ENCODE results near the gene BLOC1S6. TPM values are rescaled to one million over a fixed set of nuclear protein-coding genes. Genes with fewer than 3 reads are reported as not detected.

The BLOC1S6 gene
- total RNA-seq, 1 donor from 2014 or later, result 40.9 TPM

DNA sequence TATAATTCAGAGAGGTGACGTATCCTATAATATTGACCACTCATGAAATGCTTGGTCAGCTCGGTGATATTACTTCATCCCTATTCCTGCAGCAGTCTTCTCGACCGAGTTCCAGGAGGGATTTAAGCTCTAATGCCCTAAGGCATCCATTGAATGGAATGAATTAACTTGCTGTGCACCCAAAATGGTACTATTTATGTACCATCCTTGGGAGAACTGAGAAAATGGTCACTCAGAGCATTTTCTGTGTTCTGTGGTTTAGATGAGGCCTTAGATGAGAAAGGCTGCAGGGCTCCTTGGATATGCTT lies 638 bp downstream of the BLOC1S6 start:
- H3K4me3 ChIP-seq (ENCODE audit: low read depth, low read length), result peak overlapping the region; percentile 68
- TF ChIP-seq, protein P1, sequence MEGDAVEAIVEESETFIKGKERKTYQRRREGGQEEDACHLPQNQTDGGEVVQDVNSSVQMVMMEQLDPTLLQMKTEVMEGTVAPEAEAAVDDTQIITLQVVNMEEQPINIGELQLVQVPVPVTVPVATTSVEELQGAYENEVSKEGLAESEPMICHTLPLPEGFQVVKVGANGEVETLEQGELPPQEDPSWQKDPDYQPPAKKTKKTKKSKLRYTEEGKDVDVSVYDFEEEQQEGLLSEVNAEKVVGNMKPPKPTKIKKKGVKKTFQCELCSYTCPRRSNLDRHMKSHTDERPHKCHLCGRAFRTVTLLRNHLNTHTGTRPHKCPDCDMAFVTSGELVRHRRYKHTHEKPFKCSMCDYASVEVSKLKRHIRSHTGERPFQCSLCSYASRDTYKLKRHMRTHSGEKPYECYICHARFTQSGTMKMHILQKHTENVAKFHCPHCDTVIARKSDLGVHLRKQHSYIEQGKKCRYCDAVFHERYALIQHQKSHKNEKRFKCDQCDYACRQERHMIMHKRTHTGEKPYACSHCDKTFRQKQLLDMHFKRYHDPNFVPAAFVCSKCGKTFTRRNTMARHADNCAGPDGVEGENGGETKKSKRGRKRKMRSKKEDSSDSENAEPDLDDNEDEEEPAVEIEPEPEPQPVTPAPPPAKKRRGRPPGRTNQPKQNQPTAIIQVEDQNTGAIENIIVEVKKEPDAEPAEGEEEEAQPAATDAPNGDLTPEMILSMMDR (conservative IDR thresholded peaks at IDR 0.05; ENCODE audit: low read depth, low read length), result no peak
- DNase-seq (ENCODE audit: low read depth), result no peak

DNA sequence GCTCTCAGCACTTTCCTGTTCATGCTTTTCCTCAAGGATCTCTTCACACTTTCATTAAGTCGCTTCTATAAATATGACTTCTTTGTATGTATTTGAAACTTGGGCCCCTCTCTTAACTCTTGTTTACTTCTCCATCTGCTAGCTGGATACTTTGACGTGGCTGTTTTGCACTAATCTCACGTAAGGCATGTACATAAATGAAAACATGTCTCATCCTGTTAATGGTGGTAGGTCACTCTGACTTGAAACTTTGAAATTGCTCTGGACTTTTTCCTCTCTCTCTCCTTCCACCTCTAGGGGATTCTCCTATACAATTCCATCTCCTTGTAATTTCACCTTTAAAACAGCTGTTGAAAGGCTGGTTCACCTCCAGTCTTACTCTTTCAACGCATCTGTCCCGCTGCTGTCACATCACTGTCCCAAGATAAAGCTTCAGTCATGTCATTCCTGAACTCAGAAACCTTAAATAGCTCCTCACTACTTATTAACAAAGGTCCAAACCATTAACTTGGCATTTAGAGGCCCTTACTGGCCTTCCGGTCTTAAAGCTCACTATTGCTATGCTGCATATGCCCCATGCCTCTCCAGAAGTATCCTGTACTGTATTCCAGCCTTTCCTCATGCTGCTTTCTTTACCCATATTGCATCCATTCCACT lies 1.2 kb downstream of the BLOC1S6 start:
- TF ChIP-seq, protein P1 (conservative IDR thresholded peaks at IDR 0.05; ENCODE audit: low read depth, low read length), result no peak
- no peak for DNase-seq (ENCODE audit: low read depth)
- peak overlapping the region; percentile 68 for H3K4me3 ChIP-seq (ENCODE audit: low read depth, low read length)

DNA sequence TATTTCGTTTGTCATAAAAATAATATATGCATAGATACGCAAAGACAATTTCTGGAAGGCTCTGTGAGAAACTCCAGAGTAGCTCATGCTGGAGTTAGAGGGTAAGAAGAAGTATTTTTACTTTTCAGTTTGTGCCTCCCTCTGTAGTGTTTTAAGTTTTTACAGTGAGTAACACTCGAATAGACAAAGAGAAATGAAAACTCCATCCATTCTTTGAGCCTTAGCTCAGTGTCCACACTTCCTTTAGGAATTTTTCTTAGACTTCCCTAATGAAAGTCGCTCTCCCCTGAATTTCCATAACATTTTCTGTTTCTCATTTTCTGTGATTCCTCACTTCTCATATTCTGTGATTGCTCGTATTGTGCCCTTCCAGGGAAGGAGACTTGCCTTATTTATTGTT lies 2.1 kb downstream of the BLOC1S6 start:
- DNase-seq (ENCODE audit: low read depth), result no peak
- TF ChIP-seq, protein P1 (conservative IDR thresholded peaks at IDR 0.05; ENCODE audit: low read depth, low read length), result no peak
- H3K4me3 ChIP-seq (ENCODE audit: low read depth, low read length), result peak overlapping the region; percentile 68

DNA sequence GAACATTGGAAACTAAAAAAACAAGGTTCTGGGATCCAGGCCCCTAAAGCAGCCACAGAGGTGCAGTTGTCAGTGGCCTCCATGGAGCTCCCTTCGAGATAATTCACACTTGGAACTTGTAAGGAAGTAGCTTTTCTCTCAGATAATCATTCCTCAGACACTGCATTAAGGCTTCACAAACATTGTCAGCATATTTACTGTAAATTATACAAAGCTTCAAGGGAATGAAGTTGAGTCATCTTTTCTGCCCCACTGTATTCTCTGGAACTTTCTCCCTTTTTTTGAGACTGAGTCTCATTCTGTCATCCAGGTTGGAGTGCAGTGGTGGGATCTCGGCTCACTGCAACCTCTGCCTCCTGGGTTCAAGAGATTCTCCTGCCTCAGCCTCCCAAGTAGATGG lies 7.1 kb downstream of the BLOC1S6 start:
- H3K4me3 ChIP-seq (ENCODE audit: low read depth, low read length), result no peak overlapping the region
- TF ChIP-seq, protein P1 (conservative IDR thresholded peaks at IDR 0.05; ENCODE audit: low read depth, low read length), result no peak
- no peak for DNase-seq (ENCODE audit: low read depth)

DNA sequence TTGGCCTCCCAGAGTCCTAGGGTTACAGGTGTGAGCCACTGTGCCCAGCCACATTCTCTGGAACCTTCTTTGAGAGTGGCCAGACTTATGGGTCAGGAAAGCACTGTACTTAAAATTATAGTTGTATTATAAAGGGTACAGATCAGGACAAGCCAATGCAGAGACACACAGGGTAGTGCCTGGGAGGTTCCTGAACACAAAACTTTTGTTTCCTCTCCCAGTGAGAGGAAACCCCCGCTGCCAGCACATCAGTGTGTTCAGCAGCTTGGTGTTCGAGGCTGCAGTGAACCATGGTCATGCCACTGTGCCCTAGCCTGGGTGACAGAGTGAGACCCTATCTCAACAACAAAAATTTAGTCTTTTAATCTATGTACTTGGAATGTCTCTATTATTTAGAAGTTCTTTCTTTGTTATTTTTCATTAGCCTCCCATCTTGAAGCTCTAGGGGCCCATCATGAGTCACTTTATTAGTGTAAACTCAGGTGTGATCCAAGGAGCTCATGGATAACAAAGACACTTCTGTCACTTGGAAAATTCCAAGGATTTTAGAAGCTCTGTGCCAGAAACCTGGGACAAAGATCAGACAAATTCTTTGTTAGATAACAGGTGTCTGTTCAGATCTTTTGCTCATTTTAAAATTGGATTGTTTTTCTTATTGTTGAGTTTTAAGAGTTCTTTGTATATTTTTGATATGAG lies 7.8 kb downstream of the BLOC1S6 start:
- DNase-seq (ENCODE audit: low read depth), result no peak
- TF ChIP-seq, protein P1 (conservative IDR thresholded peaks at IDR 0.05; ENCODE audit: low read depth, low read length), result no peak

DNA sequence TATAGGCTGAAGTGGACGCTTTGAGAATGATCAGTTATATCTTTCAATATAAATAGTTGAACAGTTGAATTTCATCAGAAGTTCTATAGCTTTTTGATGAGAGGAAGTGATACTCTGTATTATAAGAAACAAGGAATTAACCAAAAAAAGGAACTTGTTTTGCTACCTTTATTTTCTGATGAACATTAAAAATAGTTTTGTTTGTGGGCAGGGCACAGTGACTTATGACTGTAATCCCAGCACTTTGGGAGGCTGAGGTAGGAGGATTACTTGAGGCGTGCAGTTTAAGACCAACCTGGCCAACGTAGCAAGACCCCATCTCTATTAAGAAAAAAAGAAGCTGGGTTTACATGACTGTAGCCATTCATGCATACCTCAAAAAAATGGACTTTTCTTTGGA lies 16.7 kb downstream of the BLOC1S6 start:
- no peak for DNase-seq (ENCODE audit: low read depth)
- TF ChIP-seq, protein P1 (conservative IDR thresholded peaks at IDR 0.05; ENCODE audit: low read depth, low read length), result no peak
- no peak overlapping the region for H3K4me3 ChIP-seq (ENCODE audit: low read depth, low read length)

More for the DNA sequence above, 7.8 kb downstream of the BLOC1S6 start:
- no peak overlapping the region for H3K4me3 ChIP-seq (ENCODE audit: low read depth, low read length)

DNA sequence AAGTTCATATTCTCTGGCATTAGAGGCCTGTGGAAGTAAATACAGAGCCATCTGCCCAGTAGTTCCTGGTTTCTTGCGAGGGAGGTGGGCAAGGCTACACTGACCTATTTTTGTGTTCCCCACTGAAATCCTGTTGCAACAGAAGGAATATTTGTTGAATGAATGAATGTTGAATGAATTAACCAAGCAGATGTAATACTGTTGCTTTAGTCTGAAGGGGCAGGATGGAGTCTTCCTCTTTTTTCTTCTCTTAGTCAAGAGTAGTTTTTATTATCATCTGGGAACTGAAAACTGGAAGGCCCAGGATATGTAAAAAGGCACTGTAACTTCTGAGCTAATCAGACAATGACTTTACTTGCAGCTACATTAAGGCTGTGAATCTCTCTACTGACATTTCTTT lies 17.1 kb downstream of the BLOC1S6 start:
- TF ChIP-seq, protein P1 (conservative IDR thresholded peaks at IDR 0.05; ENCODE audit: low read depth, low read length), result no peak
- no peak overlapping the region for H3K4me3 ChIP-seq (ENCODE audit: low read depth, low read length)
- no peak for DNase-seq (ENCODE audit: low read depth)

Data from epithelial cell of proximal tubule (primary cell).